Mesendoderm (in vitro differentiated cells): ENCODE data around the gene WDFY2.

Experiments
- DNase-seq: peaks from one replicate; pipeline ENCODE4 v3.0.0; 2013
- H2AK5ac ChIP-seq: 2 replicates; pipeline ENCODE4 v1.6.1; 2013; ENCODE audit warnings: low read length, inconsistent platforms
- H2BK120ac ChIP-seq: 2 replicates; pipeline ENCODE4 v1.6.1; 2013; ENCODE audit warnings: low read depth, mild to moderate bottlenecking, low read length, moderate library complexity, mixed read lengths
- H2BK15ac ChIP-seq: replicated peaks from 2 replicates; pipeline ENCODE4 v1.6.1; 2013; ENCODE audit warnings: low read depth, mild to moderate bottlenecking, moderate library complexity
- H2BK5ac ChIP-seq: 2 replicates; pipeline ENCODE4 v1.6.1; 2013; ENCODE audit warnings: low read length, inconsistent platforms
- H3K18ac ChIP-seq: 2 replicates; pipeline ENCODE4 v1.6.1; 2013; ENCODE audit warnings: mild to moderate bottlenecking, low read length, mixed read lengths
- H3K23ac ChIP-seq: one replicate; pipeline ENCODE4 v1.6.1; 2013; ENCODE audit warnings: low read length
- H3K27ac ChIP-seq: 2 replicates; pipeline ENCODE4 v1.5.1; 2013; ENCODE audit warnings: low read depth, mild to moderate bottlenecking, inconsistent platforms, low read length, moderate library complexity
- H3K27me3 ChIP-seq: 2 replicates; pipeline ENCODE4 v1.6.1; 2013; ENCODE audit warnings: low read length, control low read depth, mild to moderate bottlenecking, inconsistent platforms; ENCODE audit not compliant: insufficient read depth, poor library complexity
- H3K36me3 ChIP-seq: 2 replicates; pipeline ENCODE4 v1.6.1; 2013; ENCODE audit warnings: low read length, inconsistent platforms; ENCODE audit not compliant: control insufficient read depth, insufficient read depth
- H3K4ac ChIP-seq: one replicate; pipeline ENCODE4 v1.6.1; 2013; ENCODE audit warnings: low read depth, mild to moderate bottlenecking, low read length, moderate library complexity
- H3K4me1 ChIP-seq: 2 replicates; pipeline ENCODE4 v1.6.1; 2013; ENCODE audit warnings: low read depth, low read length, inconsistent platforms; ENCODE audit not compliant: control insufficient read depth
- H3K4me2 ChIP-seq: 2 replicates; pipeline ENCODE4 v1.6.1; 2013; ENCODE audit warnings: low read length
- H3K4me3 ChIP-seq: 2 replicates; pipeline ENCODE4 v1.5.1; 2013; ENCODE audit warnings: mild to moderate bottlenecking, low read length
- H3K56ac ChIP-seq: one replicate; pipeline ENCODE4 v1.6.1; 2013; ENCODE audit warnings: low read length
- H3K79me1 ChIP-seq: 2 replicates; pipeline ENCODE4 v1.6.1; 2013; ENCODE audit warnings: low read length, inconsistent platforms
- H3K79me2 ChIP-seq: 2 replicates; pipeline ENCODE4 v1.6.1; 2013; ENCODE audit warnings: mild to moderate bottlenecking, low read length; ENCODE audit not compliant: control insufficient read depth, insufficient read depth
- H3K9ac ChIP-seq: 2 replicates; pipeline ENCODE4 v1.6.1; 2013; ENCODE audit warnings: low read length, inconsistent platforms
- H4K5ac ChIP-seq: one replicate; pipeline ENCODE4 v1.6.1; 2013; ENCODE audit warnings: low read length
- H4K8ac ChIP-seq: one replicate; pipeline ENCODE4 v1.6.1; 2013; ENCODE audit warnings: low read depth, mild to moderate bottlenecking, control low read depth, low read length, moderate library complexity
- WGBS: extraction: QIAGEN DNeasy Blood & Tissue Kit; methylation state at CpG from one replicate; pipeline ENCODE4 v1.1.7; 2013; ENCODE audit warnings: low lambda C conversion rate, missing lambda C conversion rate; ENCODE audit not compliant: insufficient coverage; ENCODE audit errors: extremely low coverage; 5-methylcytosine and 5-hydroxymethylcytosine counted together

Gene WDFY2

DNA sequence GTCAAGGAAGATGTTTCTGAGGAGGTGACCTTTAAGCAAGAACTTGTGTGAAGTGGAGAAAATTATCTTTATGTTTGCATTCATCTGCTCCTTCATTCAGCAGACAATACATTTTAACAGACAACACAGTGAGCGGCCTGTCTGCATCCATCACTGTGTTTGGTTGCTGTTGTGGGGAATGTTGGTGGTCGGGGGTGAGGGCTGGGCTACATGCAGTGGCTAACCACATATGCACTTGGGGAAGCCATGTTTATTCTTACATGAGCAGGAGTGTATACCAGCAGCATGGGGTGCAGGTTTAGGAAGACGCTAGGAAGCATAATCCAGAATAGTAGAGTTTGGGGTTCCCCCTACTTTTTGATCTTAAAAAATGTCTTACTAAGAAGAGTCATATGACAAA lies 153.3 kb downstream of the WDFY2 start:
- no peak overlapping the region for H2BK15ac ChIP-seq
- H2AK5ac ChIP-seq: no peak overlapping the region
- no peaks in the 10 kb centered on the region for H3K36me3 ChIP-seq
- H4K8ac ChIP-seq: no peak overlapping the region
- no peak overlapping the region for H3K56ac ChIP-seq
- H3K27me3 ChIP-seq: no peaks in the 10 kb centered on the region
- no peak overlapping the region for H2BK5ac ChIP-seq
- H3K23ac ChIP-seq: no peak overlapping the region
- peaks cover 2% of the 10 kb centered on the region for H3K4me1 ChIP-seq
- no peaks in the 10 kb centered on the region for H3K79me2 ChIP-seq
- H4K5ac ChIP-seq: no peak overlapping the region
- no peaks in the 10 kb centered on the region for H3K79me1 ChIP-seq
- DNase-seq: no peak
- H3K4me3 ChIP-seq: no peak overlapping the region
- H3K4me2 ChIP-seq: no peak overlapping the region
- no peak overlapping the region for H3K4ac ChIP-seq
- H3K18ac ChIP-seq: no peak overlapping the region
- H2BK120ac ChIP-seq: no peak overlapping the region
- no peak overlapping the region for H3K27ac ChIP-seq
- H3K9ac ChIP-seq: no peak overlapping the region
- no CpG with 5 or more reads among the region's 3 CpGs for WGBS

- Histone ChIP-seq H4K5ac (no peak overlapping the region), H3K27me3 (no peaks in the 10 kb centered on the region), H3K9ac (no peak overlapping the region), H3K36me3 (no peaks in the 10 kb centered on the region), H3K4me3 (no peak overlapping the region), H3K79me1 (no peaks in the 10 kb centered on the region), H2BK5ac (no peak overlapping the region), H3K4ac (no peak overlapping the region), H4K8ac (no peak overlapping the region), H3K4me1 (peaks cover 2% of the 10 kb centered on the region), H2BK120ac (no peak overlapping the region), H2BK15ac (no peak overlapping the region), H2AK5ac (no peak overlapping the region), H3K18ac (no peak overlapping the region), H3K56ac (no peak overlapping the region), H3K23ac (no peak overlapping the region), H3K79me2 (no peaks in the 10 kb centered on the region), H3K4me2 (no peak overlapping the region), H3K27ac (no peak overlapping the region)
- no peak for DNase-seq
- no CpG with 5 or more reads among the region's 2 CpGs for WGBS
Observed at GRCh38 chr13:51738226-51738905, 154.1 kb downstream of the WDFY2 start.

DNA sequence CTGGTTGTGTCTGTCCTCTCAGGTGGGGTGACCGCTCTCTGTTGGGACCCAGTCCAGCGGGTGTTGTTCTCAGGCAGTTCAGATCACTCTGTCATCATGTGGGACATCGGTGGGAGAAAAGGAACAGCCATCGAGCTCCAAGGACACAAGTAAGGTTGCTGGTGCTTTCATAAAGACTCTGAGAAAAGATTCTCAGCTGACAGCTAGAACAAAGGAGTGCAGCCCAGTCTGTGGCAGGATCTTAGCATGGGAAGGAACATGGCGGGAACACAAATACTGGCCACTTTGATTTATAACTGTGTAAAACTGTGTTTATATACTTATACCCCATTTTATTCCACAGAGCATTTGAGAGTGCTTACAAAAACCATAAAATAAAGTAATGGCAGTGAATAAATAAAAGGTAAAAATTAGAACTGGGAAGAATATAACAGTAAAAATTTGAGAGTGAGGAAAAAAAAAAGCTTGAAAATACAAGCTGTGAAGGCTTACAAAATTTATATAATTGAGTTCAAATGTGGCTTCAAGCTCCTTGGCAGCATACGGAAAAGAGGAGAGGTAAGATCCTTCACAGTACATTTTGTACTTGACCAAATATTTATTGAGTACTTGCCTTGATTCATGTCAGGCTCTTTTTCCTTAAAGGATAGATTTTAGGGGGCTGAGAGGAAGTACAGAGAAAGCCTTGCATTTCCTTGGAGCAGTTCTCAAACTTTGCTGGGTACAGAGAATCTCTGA lies 154.9 kb downstream of the WDFY2 start:
- no CpG with 5 or more reads among the region's 6 CpGs for WGBS
- Histone ChIP-seq H2BK15ac (no peak overlapping the region), H3K27ac (no peak overlapping the region)

DNA sequence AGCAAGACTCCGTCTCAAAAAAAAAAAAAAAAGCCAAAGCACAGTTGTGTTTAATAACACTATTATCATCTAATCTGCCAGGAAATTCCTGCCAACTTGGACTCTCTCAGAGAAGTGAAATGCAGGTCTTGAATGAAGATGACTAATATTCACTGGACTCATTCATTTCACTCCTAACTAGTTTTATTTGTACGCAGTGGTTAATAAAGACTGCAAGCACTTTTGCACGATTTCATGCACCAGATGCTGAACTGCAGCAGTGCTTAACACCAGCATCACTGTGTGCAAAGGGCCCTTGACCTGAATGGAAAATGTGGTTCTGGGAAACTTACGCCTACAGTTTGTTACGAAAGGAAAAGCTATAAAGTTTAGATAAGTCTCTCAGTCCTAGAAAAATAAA lies 156.4 kb downstream of the WDFY2 start:
- H3K27me3 ChIP-seq: no peaks in the 10 kb centered on the region
- no peak overlapping the region for H3K4ac ChIP-seq
- no peak overlapping the region for H2AK5ac ChIP-seq
- H3K4me3 ChIP-seq: no peak overlapping the region
- no peak overlapping the region for H3K18ac ChIP-seq
- no peak overlapping the region for H3K4me2 ChIP-seq
- H3K79me2 ChIP-seq: no peaks in the 10 kb centered on the region
- no peaks in the 10 kb centered on the region for H3K4me1 ChIP-seq
- no CpG with 5 or more reads among the region's 5 CpGs for WGBS
- DNase-seq: no peak
- H4K5ac ChIP-seq: no peak overlapping the region
- H3K79me1 ChIP-seq: no peaks in the 10 kb centered on the region
- H3K27ac ChIP-seq: no peak overlapping the region
- H3K23ac ChIP-seq: no peak overlapping the region
- H2BK120ac ChIP-seq: no peak overlapping the region
- H4K8ac ChIP-seq: no peak overlapping the region
- H3K36me3 ChIP-seq: no peaks in the 10 kb centered on the region
- H2BK5ac ChIP-seq: no peak overlapping the region
- H3K56ac ChIP-seq: no peak overlapping the region
- no peak overlapping the region for H2BK15ac ChIP-seq
- no peak overlapping the region for H3K9ac ChIP-seq

More for the DNA sequence above, 154.9 kb downstream of the WDFY2 start:
- H3K4me2 ChIP-seq: no peak overlapping the region
- no peak overlapping the region for H3K4ac ChIP-seq
- no peaks in the 10 kb centered on the region for H3K79me1 ChIP-seq
- no peak overlapping the region for H2AK5ac ChIP-seq
- no peak for DNase-seq
- H3K36me3 ChIP-seq: no peaks in the 10 kb centered on the region
- no peak overlapping the region for H3K9ac ChIP-seq
- no peak overlapping the region for H4K5ac ChIP-seq
- no peak overlapping the region for H3K56ac ChIP-seq
- H3K79me2 ChIP-seq: no peaks in the 10 kb centered on the region
- no peak overlapping the region for H3K18ac ChIP-seq
- no peak overlapping the region for H2BK5ac ChIP-seq
- H3K4me3 ChIP-seq: no peak overlapping the region
- H3K27me3 ChIP-seq: no peaks in the 10 kb centered on the region
- H3K4me1 ChIP-seq: no peaks in the 10 kb centered on the region
- no peak overlapping the region for H2BK120ac ChIP-seq
- H3K23ac ChIP-seq: no peak overlapping the region
- H4K8ac ChIP-seq: no peak overlapping the region

DNA sequence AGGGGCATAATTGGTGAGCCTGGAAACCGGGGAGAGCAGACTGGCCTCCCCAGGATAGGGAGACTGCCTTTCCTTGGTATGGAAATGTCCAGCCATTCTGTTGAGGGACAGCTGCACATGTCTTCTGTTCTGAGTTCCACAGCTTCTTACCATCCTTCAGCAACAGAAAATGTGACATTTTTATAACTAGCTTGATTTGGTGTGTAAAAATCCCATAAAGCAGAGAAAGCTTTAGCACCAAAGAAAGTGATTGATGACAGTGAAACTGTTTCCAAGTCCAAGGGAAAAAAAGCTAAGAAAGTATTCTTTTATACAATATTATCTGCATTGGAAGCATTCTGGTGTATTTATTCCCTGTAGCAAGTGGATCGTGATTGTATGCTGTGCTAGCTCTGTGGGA lies 157.8 kb downstream of the WDFY2 start:
- Histone ChIP-seq H4K8ac (no peak overlapping the region), H3K27ac (no peak overlapping the region), H2AK5ac (no peak overlapping the region), H2BK5ac (no peak overlapping the region), H3K4me2 (no peak overlapping the region), H4K5ac (no peak overlapping the region), H3K9ac (no peak overlapping the region), H3K4ac (no peak overlapping the region), H2BK15ac (no peak overlapping the region), H3K4me1 (no peaks in the 10 kb centered on the region), H3K56ac (no peak overlapping the region), H3K36me3 (no peaks in the 10 kb centered on the region), H3K79me1 (no peaks in the 10 kb centered on the region), H3K79me2 (no peaks in the 10 kb centered on the region), H3K18ac (no peak overlapping the region), H3K27me3 (no peaks in the 10 kb centered on the region), H3K4me3 (no peak overlapping the region), H3K23ac (no peak overlapping the region), H2BK120ac (no peak overlapping the region)
- DNase-seq: no peak
- WGBS: no CpG with 5 or more reads among the region's 2 CpGs
